Middle frontal gyrus (tissue), 1 donor: ENCODE data around the gene MAGI1.
"Not testable (repeated sequence)": the region's sequence is repeated elsewhere in the genome, so short reads cannot be mapped to it uniquely, and the experiment has no call there.

Experiments
- DNase-seq: peaks from one replicate; pipeline ENCODE4 v3.0.0-alpha.2; 2015; ENCODE audit warnings: low spot score; ENCODE audit errors: extremely low spot score

Gene MAGI1

GRCh38 chr3:66038726-66039589 is at the start of gene MAGI1:
Gene MAGI1 (minus strand): TSS chr3:66038918. CDS start chr3:66038308, 610 bp downstream.
- DNase-seq, result peak; percentile 90

GRCh38 chr3:66083784-66084213 is 45.1 kb upstream of the MAGI1 start:
- DNase-seq, result no peak

- DNase-seq, result no peak
Observed at GRCh38 chr3:66083096-66083678, 44.5 kb upstream of the MAGI1 start.

- DNase-seq, result no peak
Observed at GRCh38 chr3:66082679-66083078, 44.0 kb upstream of the MAGI1 start.

GRCh38 chr3:66080167-66080566 is 41.4 kb upstream of the MAGI1 start:
- no peak for DNase-seq

GRCh38 chr3:66077973-66078372 is 39.3 kb upstream of the MAGI1 start:
- no peak for DNase-seq

GRCh38 chr3:66076861-66077470 is 38.2 kb upstream of the MAGI1 start:
- no peak for DNase-seq

- no peak for DNase-seq
Observed at GRCh38 chr3:66075281-66075680, 36.6 kb upstream of the MAGI1 start.

GRCh38 chr3:66073464-66074141 is 34.9 kb upstream of the MAGI1 start:
- no peak for DNase-seq

- no peak for DNase-seq
Observed at GRCh38 chr3:66068255-66068654, 29.5 kb upstream of the MAGI1 start.

GRCh38 chr3:66066963-66067617 is 28.4 kb upstream of the MAGI1 start:
- no peak for DNase-seq

GRCh38 chr3:66055289-66055688 is 16.6 kb upstream of the MAGI1 start:
- no peak for DNase-seq

GRCh38 chr3:66053550-66054094 is 14.9 kb upstream of the MAGI1 start:
- no peak for DNase-seq

- no peak for DNase-seq
Observed at GRCh38 chr3:66052721-66053549, 14.2 kb upstream of the MAGI1 start.

GRCh38 chr3:66050821-66051220 is 12.1 kb upstream of the MAGI1 start:
- DNase-seq, result no peak

- no peak for DNase-seq
Observed at GRCh38 chr3:66048051-66048395, 9.3 kb upstream of the MAGI1 start.

- DNase-seq, result no peak
Observed at GRCh38 chr3:66047311-66048050, 8.8 kb upstream of the MAGI1 start.

GRCh38 chr3:66046321-66046720 is 7.6 kb upstream of the MAGI1 start:
- not testable (repeated sequence) for DNase-seq

- no peak for DNase-seq
Observed at GRCh38 chr3:66041828-66042227, 3.1 kb upstream of the MAGI1 start.

GRCh38 chr3:66041116-66041515 is 2.4 kb upstream of the MAGI1 start:
- no peak for DNase-seq
